Fibroblast of lung (primary cell): ENCODE measurements around the gene MTX2.

Source experiments
- CTCF ChIP-seq, 2 donors: IDR thresholded peaks in 1 of 2; conservative IDR thresholded peaks in 1 of 2; 1 replicate in 1 of 2; 2 replicates in 1 of 2; pipeline ENCODE4 v1.5.1; 2011 to 2012; ENCODE audit warnings: low read length in 2 of 2, control low read depth in 1 of 2, inconsistent platforms in 1 of 2, low read depth in 1 of 2, mild to moderate bottlenecking in 1 of 2
- EZH2 ChIP-seq: IDR thresholded peaks from 2 replicates; pipeline ENCODE4 v1.5.1; 2012; ENCODE audit warnings: low read length, control low read depth, mild to moderate bottlenecking; ENCODE audit errors: missing control alignments

- TF ChIP-seq CTCF (conservative IDR thresholded peaks at IDR 0.05 in 1 of 2, IDR thresholded peaks at IDR 0.05 in 1 of 2; ENCODE audit: low read depth in 1 of 2, low read length in 2 of 2) (no peak), EZH2 (no peak)
Observed at GRCh38 chr2:176383100-176383499, 113.9 kb downstream of the MTX2 start.
